Stimulated activated CD8-positive, alpha-beta memory T cell treated with anti-CD3 and anti-CD28 coated beads, Interleukin-15, amount 100 ng/mL, for 48 hours (primary cell): ENCODE results near the gene RABL2A.
"Not testable (repeated sequence)": the region's sequence is repeated elsewhere in the genome, so short reads cannot be mapped to it uniquely, and the experiment has no call there.

Source experiments
- DNase-seq, 2 donors: peaks; one replicate each; pipeline ENCODE4 v3.0.0-alpha.2; 2020; ENCODE audit warnings: low read depth in 2 of 2

The RABL2A gene

GRCh38 chr2:113609822-113610221, 17.2 kb upstream of the RABL2A start:
- DNase-seq, result not testable (repeated sequence)

GRCh38 chr2:113621002-113621401, 6.1 kb upstream of the RABL2A start:
- DNase-seq, result not testable (repeated sequence)

- DNase-seq, result not testable (repeated sequence)
Measured at GRCh38 chr2:113625906-113626305, 1.2 kb upstream of the RABL2A start.

- DNase-seq, result not testable (repeated sequence)
Measured at GRCh38 chr2:113632849-113633345, 5.8 kb downstream of the RABL2A start.

GRCh38 chr2:113635358-113635757, 8.3 kb downstream of the RABL2A start:
- not testable (repeated sequence) for DNase-seq

GRCh38 chr2:113636226-113636625, 9.2 kb downstream of the RABL2A start:
- not testable (repeated sequence) for DNase-seq

GRCh38 chr2:113638084-113638483, 11.0 kb downstream of the RABL2A start:
- not testable (repeated sequence) for DNase-seq

- not testable (repeated sequence) for DNase-seq
Measured at GRCh38 chr2:113646217-113646616, 19.2 kb downstream of the RABL2A start.

- DNase-seq, result not testable (repeated sequence)
Measured at GRCh38 chr2:113650834-113651815, 24.1 kb downstream of the RABL2A start.

GRCh38 chr2:113652599-113652998, 25.5 kb downstream of the RABL2A start:
- DNase-seq, result not testable (repeated sequence)

- DNase-seq, result not testable (repeated sequence)
Measured at GRCh38 chr2:113656031-113656624, 29.1 kb downstream of the RABL2A start.

GRCh38 chr2:113657735-113658134, 30.7 kb downstream of the RABL2A start:
- DNase-seq, result not testable (repeated sequence)

- not testable (repeated sequence) for DNase-seq
Measured at GRCh38 chr2:113663285-113664060, 36.4 kb downstream of the RABL2A start.

- not testable (repeated sequence) for DNase-seq
Measured at GRCh38 chr2:113664761-113665533, 37.9 kb downstream of the RABL2A start.

- DNase-seq, result not testable (repeated sequence)
Measured at GRCh38 chr2:113669013-113669412, 41.9 kb downstream of the RABL2A start.

- no peak for DNase-seq
Measured at GRCh38 chr2:113672326-113672932, 45.4 kb downstream of the RABL2A start.

- no peak for DNase-seq
Measured at GRCh38 chr2:113675875-113676274, 48.8 kb downstream of the RABL2A start.

GRCh38 chr2:113676623-113677266, 49.7 kb downstream of the RABL2A start:
- DNase-seq, result no peak

GRCh38 chr2:113677330-113677729, 50.3 kb downstream of the RABL2A start:
- DNase-seq, result no peak

- no peak for DNase-seq
Measured at GRCh38 chr2:113679457-113679856, 52.4 kb downstream of the RABL2A start.
